HL-60 (cell line): ENCODE results near the gene COL18A1.

Source experiments
- DNase-seq, 2 experiments: peaks; one replicate each; pipeline ENCODE4 v3.0.0-alpha.2; 2010 to 2020; ENCODE audit warnings: low read depth in 1 of 2, low spot score in 1 of 2
- H3K27ac ChIP-seq: fragments of 250-450 bp; sonication (Bioruptor Pico); replicated peaks from 2 replicates; pipeline ENCODE4 v1.5.1; 2020; ENCODE audit warnings: mild to moderate bottlenecking, moderate library complexity
- H3K27me3 ChIP-seq: fragments of 250-450 bp; sonication (Bioruptor Pico); 2 replicates; pipeline ENCODE4 v1.5.1; 2021; ENCODE audit warnings: mild to moderate bottlenecking, moderate library complexity; ENCODE audit not compliant: insufficient read depth, poor library complexity, severe bottlenecking
- H3K4me3 ChIP-seq: replicated peaks from 2 replicates; pipeline ENCODE4 v1.5.1; 2011; ENCODE audit warnings: mild to moderate bottlenecking, control low read depth, low read length; ENCODE audit not compliant: insufficient read depth
- CTCF ChIP-seq: IDR thresholded peaks from one replicate; pipeline ENCODE4 v1.5.1; 2011; ENCODE audit warnings: low read length, control low read depth, inconsistent platforms; ENCODE audit not compliant: insufficient read depth
- GABPA ChIP-seq: IDR thresholded peaks from 2 replicates; pipeline ENCODE4 v1.6.1; 2012; ENCODE audit warnings: low read depth
- POLR2AphosphoS5 ChIP-seq: IDR thresholded peaks from 2 replicates; pipeline ENCODE4 v1.6.1; 2012; ENCODE audit warnings: low read depth
- REST ChIP-seq: IDR thresholded peaks from 2 replicates; pipeline ENCODE4 v1.6.1; 2012; ENCODE audit warnings: low read depth; ENCODE audit not compliant: insufficient replicate concordance
- SPI1 ChIP-seq: IDR thresholded peaks from 2 replicates; pipeline ENCODE4 v1.6.1; 2012; ENCODE audit warnings: low read depth, mild to moderate bottlenecking, borderline replicate concordance

COL18A1 gene

GRCh38 chr21:45396620-45396995 is 8.4 kb upstream of the COL18A1 start:
- DNase-seq = no peak
- H3K27ac ChIP-seq = no peak overlapping the region
- peaks cover 10% of the 10 kb centered on the region for H3K27me3 ChIP-seq
- no peak overlapping the region for H3K4me3 ChIP-seq
- TF ChIP-seq POLR2AphosphoS5 (no peak), GABPA (no peak), REST (no peak), CTCF (no peak), SPI1 (no peak)

GRCh38 chr21:45397381-45397780 is 7.6 kb upstream of the COL18A1 start:
- no peak for TF ChIP-seq REST
- TF ChIP-seq CTCF = no peak
- no peak for TF ChIP-seq GABPA
- TF ChIP-seq SPI1 = no peak
- no peak for TF ChIP-seq POLR2AphosphoS5
- Histone ChIP-seq H3K4me3 (no peak overlapping the region), H3K27ac (no peak overlapping the region), H3K27me3 (peaks cover 10% of the 10 kb centered on the region)
- no peak for DNase-seq

- no peak overlapping the region for H3K4me3 ChIP-seq
- peaks cover 30% of the 10 kb centered on the region for H3K27me3 ChIP-seq
- DNase-seq = no peak
- no peak for TF ChIP-seq POLR2AphosphoS5
- no peak overlapping the region for H3K27ac ChIP-seq
Measured at GRCh38 chr21:45401054-45401518, 3.9 kb upstream of the COL18A1 start.

GRCh38 chr21:45401916-45402900 is 2.8 kb upstream of the COL18A1 start:
- H3K4me3 ChIP-seq = no peak overlapping the region
- H3K27me3 ChIP-seq = peaks cover 41% of the 10 kb centered on the region
- no peak overlapping the region for H3K27ac ChIP-seq
- no peak for TF ChIP-seq SPI1
- no peak for TF ChIP-seq GABPA
- no peak for TF ChIP-seq POLR2AphosphoS5
- no peak for DNase-seq
